Measurements from ENCODE around the gene TXNRD3.

TXNRD3 gene

DNA sequence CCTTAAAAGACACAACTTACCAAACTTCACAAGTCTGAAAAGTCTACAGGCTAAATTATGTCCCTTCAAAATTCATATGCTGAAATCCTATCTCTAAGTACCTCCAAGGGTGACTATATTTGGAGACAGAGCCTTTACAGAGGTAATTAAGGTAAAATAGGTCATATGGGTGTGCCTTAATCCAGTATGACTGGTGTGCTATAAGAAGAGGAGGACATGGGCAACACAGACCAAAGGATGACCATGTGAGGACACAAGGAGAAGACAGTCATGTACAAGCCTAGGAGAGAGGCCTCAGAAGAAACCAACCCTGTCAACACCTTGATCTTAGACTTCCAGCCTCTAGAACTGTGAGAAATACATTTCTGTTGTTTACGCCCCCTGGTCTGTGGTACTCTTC lies 32.2 kb downstream of the TXNRD3 start:
- H2BK120ac ChIP-seq (ENCODE audit: low read depth, low read length): no peak overlapping the region
- H3K23ac ChIP-seq (ENCODE audit: low read length): no peak overlapping the region
- no peak overlapping the region for H3K4me2 ChIP-seq (ENCODE audit: low read length)
- WGBS (ENCODE audit: extremely low coverage, insufficient coverage, low lambda C conversion rate): no CpG with 5 or more reads among the region's 1 CpG
- H3K79me1 ChIP-seq (ENCODE audit: low read length): no peaks in the 10 kb centered on the region
- H3K4me1 ChIP-seq (ENCODE audit: control insufficient read depth, low read depth, low read length): no peaks in the 10 kb centered on the region
- no peaks in the 10 kb centered on the region for H3K36me3 ChIP-seq (ENCODE audit: control insufficient read depth, insufficient read depth, low read length)
- no peak overlapping the region for H4K8ac ChIP-seq (ENCODE audit: low read depth, low read length)
- H2BK5ac ChIP-seq (ENCODE audit: low read length): no peak overlapping the region
- no peak overlapping the region for H4K5ac ChIP-seq (ENCODE audit: low read length)
- no peak overlapping the region for H2AK5ac ChIP-seq (ENCODE audit: low read length)
- H3K79me2 ChIP-seq (ENCODE audit: control insufficient read depth, insufficient read depth, low read length): no peaks in the 10 kb centered on the region
- H3K4me3 ChIP-seq (ENCODE audit: low read length): no peak overlapping the region
- H3K18ac ChIP-seq (ENCODE audit: low read length): no peak overlapping the region
- H3K56ac ChIP-seq (ENCODE audit: low read length): no peak overlapping the region
- DNase-seq: no peak
- no peak overlapping the region for H3K9ac ChIP-seq (ENCODE audit: low read length)
- H3K4ac ChIP-seq (ENCODE audit: low read depth, low read length): no peak overlapping the region
- H2BK15ac ChIP-seq (replicated peaks; ENCODE audit: low read depth): no peak overlapping the region
- H3K27ac ChIP-seq (ENCODE audit: low read depth, low read length): no peak overlapping the region
- H3K27me3 ChIP-seq (ENCODE audit: insufficient read depth, low read length, poor library complexity): no peaks in the 10 kb centered on the region

DNA sequence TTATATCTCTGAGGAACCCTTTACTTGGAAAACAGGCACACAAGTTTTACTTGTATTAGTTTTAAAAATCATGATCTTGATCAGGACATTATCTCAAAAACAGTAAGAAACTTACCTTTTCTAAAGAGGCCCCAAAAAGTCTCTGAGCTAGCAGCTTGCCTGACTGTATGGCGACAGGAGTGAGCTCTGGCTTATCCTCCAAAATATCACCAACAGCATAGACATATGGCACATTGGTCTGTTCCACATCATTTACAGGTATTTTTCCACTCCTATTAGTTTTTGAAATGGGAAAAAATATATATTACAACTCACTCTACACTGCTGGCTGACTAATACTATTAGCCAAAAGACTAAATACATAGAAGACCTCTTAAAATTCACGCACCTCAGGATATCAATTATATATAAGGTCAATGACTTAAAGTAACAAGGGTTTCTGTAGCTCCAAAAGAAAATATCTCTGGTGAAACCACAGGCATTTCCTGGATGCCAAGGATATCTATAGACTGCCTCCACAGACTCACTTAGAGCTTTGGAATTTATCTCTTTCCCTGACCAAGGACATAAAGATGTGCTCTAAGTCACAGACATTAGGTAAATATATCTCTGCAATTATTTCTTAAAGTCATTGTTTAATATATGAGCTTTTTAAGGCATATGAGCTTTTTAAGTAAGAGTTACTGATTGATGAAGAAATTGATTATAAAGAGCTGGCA lies 33.1 kb downstream of the TXNRD3 start:
- H4K5ac ChIP-seq (ENCODE audit: low read length): no peak overlapping the region
- no peak overlapping the region for H2BK120ac ChIP-seq (ENCODE audit: low read depth, low read length)
- H2AK5ac ChIP-seq (ENCODE audit: low read length): no peak overlapping the region
- no peak overlapping the region for H3K9ac ChIP-seq (ENCODE audit: low read length)
- H3K27ac ChIP-seq (ENCODE audit: low read depth, low read length): no peak overlapping the region
- H3K27me3 ChIP-seq (ENCODE audit: insufficient read depth, low read length, poor library complexity): no peaks in the 10 kb centered on the region
- H3K56ac ChIP-seq (ENCODE audit: low read length): no peak overlapping the region
- no peak overlapping the region for H3K23ac ChIP-seq (ENCODE audit: low read length)
- H3K79me2 ChIP-seq (ENCODE audit: control insufficient read depth, insufficient read depth, low read length): no peaks in the 10 kb centered on the region
- no peak overlapping the region for H3K4me2 ChIP-seq (ENCODE audit: low read length)
- no peaks in the 10 kb centered on the region for H3K4me1 ChIP-seq (ENCODE audit: control insufficient read depth, low read depth, low read length)
- WGBS (ENCODE audit: extremely low coverage, insufficient coverage, low lambda C conversion rate): no CpG with 5 or more reads among the region's 2 CpGs
- no peak overlapping the region for H3K4me3 ChIP-seq (ENCODE audit: low read length)
- no peaks in the 10 kb centered on the region for H3K36me3 ChIP-seq (ENCODE audit: control insufficient read depth, insufficient read depth, low read length)
- DNase-seq: peak; percentile 63
- no peak overlapping the region for H2BK15ac ChIP-seq (replicated peaks; ENCODE audit: low read depth)
- H2BK5ac ChIP-seq (ENCODE audit: low read length): no peak overlapping the region
- no peaks in the 10 kb centered on the region for H3K79me1 ChIP-seq (ENCODE audit: low read length)
- H3K4ac ChIP-seq (ENCODE audit: low read depth, low read length): no peak overlapping the region
- H4K8ac ChIP-seq (ENCODE audit: low read depth, low read length): no peak overlapping the region
- no peak overlapping the region for H3K18ac ChIP-seq (ENCODE audit: low read length)

DNA sequence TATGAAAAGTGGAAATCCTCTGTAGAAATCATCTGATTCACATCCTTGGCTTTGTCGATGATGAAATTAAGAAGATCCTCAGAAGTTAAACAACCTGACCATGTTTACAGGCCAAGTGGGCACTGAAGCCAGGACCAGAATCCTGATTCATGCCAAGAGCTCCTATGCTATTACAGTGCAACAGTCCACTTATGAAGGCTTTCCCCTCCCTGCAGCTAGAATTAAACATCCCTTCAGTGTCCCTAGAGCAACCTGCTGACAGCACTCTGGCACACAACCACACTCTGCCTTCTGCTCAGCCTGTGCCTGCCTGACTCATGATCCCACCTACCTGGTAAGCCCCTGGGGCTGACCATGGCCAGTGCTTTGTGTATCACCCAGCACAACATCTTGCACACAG lies 33.8 kb downstream of the TXNRD3 start:
- Histone ChIP-seq H3K56ac (ENCODE audit: low read length) (no peak overlapping the region), H3K4ac (ENCODE audit: low read depth, low read length) (no peak overlapping the region), H3K4me1 (ENCODE audit: control insufficient read depth, low read depth, low read length) (no peaks in the 10 kb centered on the region), H3K4me3 (ENCODE audit: low read length) (no peak overlapping the region), H3K27ac (ENCODE audit: low read depth, low read length) (no peak overlapping the region), H2BK15ac (replicated peaks; ENCODE audit: low read depth) (no peak overlapping the region), H4K5ac (ENCODE audit: low read length) (no peak overlapping the region), H2BK120ac (ENCODE audit: low read depth, low read length) (no peak overlapping the region), H3K9ac (ENCODE audit: low read length) (no peak overlapping the region), H3K23ac (ENCODE audit: low read length) (no peak overlapping the region), H2AK5ac (ENCODE audit: low read length) (no peak overlapping the region), H3K36me3 (ENCODE audit: control insufficient read depth, insufficient read depth, low read length) (no peaks in the 10 kb centered on the region), H3K27me3 (ENCODE audit: insufficient read depth, low read length, poor library complexity) (no peaks in the 10 kb centered on the region), H3K79me1 (ENCODE audit: low read length) (no peaks in the 10 kb centered on the region), H3K18ac (ENCODE audit: low read length) (no peak overlapping the region), H4K8ac (ENCODE audit: low read depth, low read length) (no peak overlapping the region), H3K4me2 (ENCODE audit: low read length) (no peak overlapping the region), H2BK5ac (ENCODE audit: low read length) (no peak overlapping the region), H3K79me2 (ENCODE audit: control insufficient read depth, insufficient read depth, low read length) (no peaks in the 10 kb centered on the region)
- no peak for DNase-seq
- no CpG with 5 or more reads among the region's 1 CpG for WGBS (ENCODE audit: extremely low coverage, insufficient coverage, low lambda C conversion rate)

DNA sequence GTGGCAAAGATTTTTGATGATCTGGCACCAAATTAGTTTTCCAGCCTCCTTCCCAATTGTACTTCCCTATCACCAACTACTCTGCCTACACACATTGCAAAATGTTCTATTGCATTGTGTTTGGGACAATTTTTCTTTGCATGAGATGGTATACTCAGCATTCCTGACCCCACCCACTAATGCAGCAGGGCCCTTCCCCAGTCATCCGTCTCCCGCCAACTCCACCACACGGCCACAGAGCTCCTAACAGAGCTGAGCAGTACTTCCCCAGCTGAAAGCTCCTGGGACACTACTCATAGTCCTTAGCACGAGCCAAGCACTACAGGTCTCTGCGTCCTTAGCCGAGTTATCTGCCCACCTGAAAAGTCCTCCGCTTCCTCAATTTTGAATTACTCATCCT lies 34.2 kb downstream of the TXNRD3 start:
- Histone ChIP-seq H2AK5ac (ENCODE audit: low read length) (no peak overlapping the region), H2BK5ac (ENCODE audit: low read length) (no peak overlapping the region), H3K27me3 (ENCODE audit: insufficient read depth, low read length, poor library complexity) (no peaks in the 10 kb centered on the region), H3K4ac (ENCODE audit: low read depth, low read length) (no peak overlapping the region), H3K36me3 (ENCODE audit: control insufficient read depth, insufficient read depth, low read length) (no peaks in the 10 kb centered on the region), H3K4me1 (ENCODE audit: control insufficient read depth, low read depth, low read length) (no peaks in the 10 kb centered on the region), H3K79me2 (ENCODE audit: control insufficient read depth, insufficient read depth, low read length) (no peaks in the 10 kb centered on the region), H3K56ac (ENCODE audit: low read length) (no peak overlapping the region), H3K9ac (ENCODE audit: low read length) (no peak overlapping the region), H3K4me2 (ENCODE audit: low read length) (no peak overlapping the region), H3K4me3 (ENCODE audit: low read length) (no peak overlapping the region), H3K79me1 (ENCODE audit: low read length) (no peaks in the 10 kb centered on the region), H2BK15ac (replicated peaks; ENCODE audit: low read depth) (no peak overlapping the region), H4K5ac (ENCODE audit: low read length) (no peak overlapping the region), H2BK120ac (ENCODE audit: low read depth, low read length) (no peak overlapping the region), H3K27ac (ENCODE audit: low read depth, low read length) (no peak overlapping the region), H3K23ac (ENCODE audit: low read length) (no peak overlapping the region), H3K18ac (ENCODE audit: low read length) (no peak overlapping the region), H4K8ac (ENCODE audit: low read depth, low read length) (no peak overlapping the region)
- no peak for DNase-seq
- WGBS (ENCODE audit: extremely low coverage, insufficient coverage, low lambda C conversion rate): no CpG with 5 or more reads among the region's 7 CpGs

DNA sequence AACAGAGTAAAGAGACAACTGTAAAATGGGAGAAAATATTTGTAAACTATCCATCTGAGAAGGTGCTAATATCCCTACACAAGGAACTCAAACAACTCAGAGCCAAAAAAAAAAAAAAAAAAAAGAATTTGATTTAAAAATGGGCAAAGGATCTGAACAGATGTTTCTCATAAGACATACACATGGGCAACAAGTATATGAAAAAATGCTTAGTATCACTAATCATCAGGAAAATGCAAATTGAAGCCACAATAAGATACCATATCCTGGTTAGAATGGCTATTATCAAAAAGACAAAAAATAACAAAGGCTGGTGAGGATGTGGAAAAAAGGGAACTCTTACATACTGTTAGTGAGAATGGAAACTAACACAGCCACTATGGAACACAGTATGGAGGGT lies 36.2 kb downstream of the TXNRD3 start:
- H3K9ac ChIP-seq (ENCODE audit: low read length): no peak overlapping the region
- no peaks in the 10 kb centered on the region for H3K4me1 ChIP-seq (ENCODE audit: control insufficient read depth, low read depth, low read length)
- H3K23ac ChIP-seq (ENCODE audit: low read length): no peak overlapping the region
- no peak overlapping the region for H3K4ac ChIP-seq (ENCODE audit: low read depth, low read length)
- no peak overlapping the region for H2AK5ac ChIP-seq (ENCODE audit: low read length)
- H3K79me2 ChIP-seq (ENCODE audit: control insufficient read depth, insufficient read depth, low read length): no peaks in the 10 kb centered on the region
- no peak overlapping the region for H3K4me2 ChIP-seq (ENCODE audit: low read length)
- H3K27me3 ChIP-seq (ENCODE audit: insufficient read depth, low read length, poor library complexity): no peaks in the 10 kb centered on the region
- no peak overlapping the region for H3K56ac ChIP-seq (ENCODE audit: low read length)
- no peak overlapping the region for H4K8ac ChIP-seq (ENCODE audit: low read depth, low read length)
- DNase-seq: no peak
- no peak overlapping the region for H2BK5ac ChIP-seq (ENCODE audit: low read length)
- H2BK120ac ChIP-seq (ENCODE audit: low read depth, low read length): no peak overlapping the region
- H4K5ac ChIP-seq (ENCODE audit: low read length): no peak overlapping the region
- no peak overlapping the region for H3K4me3 ChIP-seq (ENCODE audit: low read length)
- H2BK15ac ChIP-seq (replicated peaks; ENCODE audit: low read depth): no peak overlapping the region
- H3K36me3 ChIP-seq (ENCODE audit: control insufficient read depth, insufficient read depth, low read length): no peaks in the 10 kb centered on the region
- no peaks in the 10 kb centered on the region for H3K79me1 ChIP-seq (ENCODE audit: low read length)
- H3K27ac ChIP-seq (ENCODE audit: low read depth, low read length): no peak overlapping the region
- H3K18ac ChIP-seq (ENCODE audit: low read length): no peak overlapping the region

DNA sequence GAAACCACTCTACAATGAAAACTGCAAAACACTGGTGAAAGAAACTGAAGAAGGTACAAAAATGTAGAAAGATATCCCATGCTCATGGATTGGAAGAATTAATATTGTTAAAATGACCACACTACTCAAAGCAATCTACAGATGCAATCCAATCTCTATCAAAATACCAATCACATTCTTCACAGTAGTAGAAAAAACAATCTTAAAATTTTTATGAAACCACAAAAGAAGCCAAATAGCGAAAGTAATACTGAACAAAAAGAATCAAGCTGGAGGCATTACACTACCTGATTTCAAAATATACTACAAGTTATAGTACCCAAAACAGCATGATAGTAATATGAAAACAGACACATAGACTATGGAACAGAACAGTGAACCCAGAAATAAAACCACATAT lies 36.9 kb downstream of the TXNRD3 start:
- Histone ChIP-seq H3K23ac (ENCODE audit: low read length) (no peak overlapping the region), H2BK5ac (ENCODE audit: low read length) (no peak overlapping the region), H3K4me1 (ENCODE audit: control insufficient read depth, low read depth, low read length) (no peaks in the 10 kb centered on the region), H4K5ac (ENCODE audit: low read length) (no peak overlapping the region), H3K27me3 (ENCODE audit: insufficient read depth, low read length, poor library complexity) (no peaks in the 10 kb centered on the region), H3K9ac (ENCODE audit: low read length) (no peak overlapping the region), H2AK5ac (ENCODE audit: low read length) (no peak overlapping the region), H3K18ac (ENCODE audit: low read length) (no peak overlapping the region), H3K27ac (ENCODE audit: low read depth, low read length) (no peak overlapping the region), H3K4me3 (ENCODE audit: low read length) (no peak overlapping the region), H3K79me1 (ENCODE audit: low read length) (no peaks in the 10 kb centered on the region), H2BK120ac (ENCODE audit: low read depth, low read length) (no peak overlapping the region), H3K36me3 (ENCODE audit: control insufficient read depth, insufficient read depth, low read length) (no peaks in the 10 kb centered on the region), H3K79me2 (ENCODE audit: control insufficient read depth, insufficient read depth, low read length) (no peaks in the 10 kb centered on the region), H3K56ac (ENCODE audit: low read length) (no peak overlapping the region), H4K8ac (ENCODE audit: low read depth, low read length) (no peak overlapping the region), H3K4ac (ENCODE audit: low read depth, low read length) (no peak overlapping the region), H3K4me2 (ENCODE audit: low read length) (no peak overlapping the region), H2BK15ac (replicated peaks; ENCODE audit: low read depth) (no peak overlapping the region)
- no CpG with 5 or more reads among the region's 1 CpG for WGBS (ENCODE audit: extremely low coverage, insufficient coverage, low lambda C conversion rate)
- DNase-seq: no peak

Data from mesendoderm (in vitro differentiated cells).